ENCODE measurements around the gene NRXN2. TPM values are rescaled to one million over a fixed set of nuclear protein-coding genes. Genes with fewer than 3 reads are reported as not detected.

Gene NRXN2
- total and polyA plus RNA-seq, 2 experiments from 2014 or later, result 1.1 to 5.6 TPM

GRCh38 chr11:64751136-64751535 is 28.1 kb upstream of the NRXN2 start:
- Histone ChIP-seq H2AFZ (no peak overlapping the region), H3K4me3 (no peak overlapping the region), H3K9me2 (ENCODE audit: insufficient read depth) (no peaks in the 10 kb centered on the region), H3F3A (ENCODE audit: insufficient read depth) (peaks cover 19% of the 10 kb centered on the region), H3K79me2 (ENCODE audit: insufficient read depth) (no peaks in the 10 kb centered on the region), H3K27ac (no peak overlapping the region), H3K4me1 (ENCODE audit: insufficient read depth) (peaks cover 13% of the 10 kb centered on the region), H3K4me2 (ENCODE audit: unreplicated experiment) (no peak overlapping the region), H3K36me3 (ENCODE audit: low read depth) (no peaks in the 10 kb centered on the region), H3K9ac (no peak overlapping the region), H3K9me3 (ENCODE audit: low read depth) (no peaks in the 10 kb centered on the region), H4K20me1 (ENCODE audit: insufficient read depth) (no peaks in the 10 kb centered on the region), H3K27me3 (replicated peaks; ENCODE audit: insufficient read depth) (no peaks in the 10 kb centered on the region)
- 98 to 99% methylated on average over 9 of the region's 9 CpGs for WGBS, 2 experiments (ENCODE audit: low coverage in 1 of 2, low lambda C conversion rate in 2 of 2, missing lambda C conversion rate in 2 of 2)
- in situ Hi-C loops (cut with MboI), result no loop called here
- DNase-seq, result no peak
- TF ChIP-seq EZH2 (IDR thresholded peaks at IDR 0.05; ENCODE audit: insufficient read depth, poor library complexity, severe bottlenecking) (no peak), EZH2phosphoT487 (IDR thresholded peaks at IDR 0.05; ENCODE audit: insufficient read depth, low read depth) (no peak)

GRCh38 chr11:64750361-64751054 is 27.5 kb upstream of the NRXN2 start:
- Histone ChIP-seq H3K9ac (no peak overlapping the region), H3K4me3 (no peak overlapping the region), H3K4me1 (ENCODE audit: insufficient read depth) (peaks cover 15% of the 10 kb centered on the region), H3K36me3 (ENCODE audit: low read depth) (no peaks in the 10 kb centered on the region), H3K9me2 (ENCODE audit: insufficient read depth) (no peaks in the 10 kb centered on the region), H3K4me2 (ENCODE audit: unreplicated experiment) (no peak overlapping the region), H3K27me3 (replicated peaks; ENCODE audit: insufficient read depth) (no peaks in the 10 kb centered on the region; the same call in 1 of the 2 replicates), H4K20me1 (ENCODE audit: insufficient read depth) (no peaks in the 10 kb centered on the region), H2AFZ (no peak overlapping the region), H3K27ac (no peak overlapping the region), H3K79me2 (ENCODE audit: insufficient read depth) (no peaks in the 10 kb centered on the region), H3K9me3 (ENCODE audit: low read depth) (no peaks in the 10 kb centered on the region), H3F3A (ENCODE audit: insufficient read depth) (peaks cover 19% of the 10 kb centered on the region)
- DNase-seq, result no peak
- WGBS, 2 experiments (ENCODE audit: low coverage in 1 of 2, low lambda C conversion rate in 2 of 2, missing lambda C conversion rate in 2 of 2), result 90 to 95% methylated on average over 11 to 13 of the region's 13 CpGs
- in situ Hi-C loops (cut with MboI), result no loop called here
- TF ChIP-seq EZH2phosphoT487 (IDR thresholded peaks at IDR 0.05; ENCODE audit: insufficient read depth, low read depth) (no peak), EZH2 (IDR thresholded peaks at IDR 0.05; ENCODE audit: insufficient read depth, poor library complexity, severe bottlenecking) (no peak)

- Histone ChIP-seq H3F3A (ENCODE audit: insufficient read depth) (peaks cover 19% of the 10 kb centered on the region), H3K27me3 (replicated peaks; ENCODE audit: insufficient read depth) (peaks cover 15% of the 10 kb centered on the region), H4K20me1 (ENCODE audit: insufficient read depth) (no peaks in the 10 kb centered on the region), H2AFZ (no peak overlapping the region), H3K27ac (peak overlapping the region; percentile 60), H3K4me3 (no peak overlapping the region), H3K36me3 (ENCODE audit: low read depth) (no peaks in the 10 kb centered on the region), H3K9me3 (ENCODE audit: low read depth) (no peaks in the 10 kb centered on the region), H3K4me2 (ENCODE audit: unreplicated experiment) (peak overlapping the region; percentile 6), H3K79me2 (ENCODE audit: insufficient read depth) (no peaks in the 10 kb centered on the region), H3K9ac (no peak overlapping the region), H3K9me2 (ENCODE audit: insufficient read depth) (no peaks in the 10 kb centered on the region), H3K4me1 (ENCODE audit: insufficient read depth) (peaks cover 21% of the 10 kb centered on the region)
- WGBS, 2 experiments (ENCODE audit: low coverage in 1 of 2, low lambda C conversion rate in 2 of 2, missing lambda C conversion rate in 2 of 2), result 51 to 60% methylated on average over 12 to 15 of the region's 15 CpGs
- TF ChIP-seq EZH2 (IDR thresholded peaks at IDR 0.05; ENCODE audit: insufficient read depth, poor library complexity, severe bottlenecking), result no peak
- TF ChIP-seq EZH2phosphoT487 (IDR thresholded peaks at IDR 0.05; ENCODE audit: insufficient read depth, low read depth), result no peak
- in situ Hi-C loops (cut with MboI), result no loop called here
- peak; percentile 80 for DNase-seq
These were observed 25.1 kb upstream of the NRXN2 start for GRCh38 chr11:64747961-64748665.

DNA sequence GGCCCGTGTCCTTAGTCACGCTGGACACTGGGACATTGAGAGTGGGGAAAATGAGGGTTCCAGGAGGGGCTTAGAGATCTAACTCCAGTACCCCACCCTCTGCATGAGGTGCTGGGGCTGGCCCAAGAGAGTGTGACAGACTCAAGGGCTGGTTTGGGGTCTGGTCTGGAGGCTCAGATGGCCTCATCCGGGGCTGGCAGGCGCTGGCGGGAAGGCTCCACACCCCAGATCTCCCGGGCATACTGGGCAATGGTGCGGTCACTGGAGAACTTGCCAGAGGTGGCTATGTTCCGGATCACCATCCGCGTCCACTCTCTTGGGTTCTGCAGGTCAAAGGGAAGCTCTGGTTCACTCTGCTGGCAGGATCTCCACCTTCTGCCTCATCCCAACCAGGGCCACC is 23.5 kb upstream of the NRXN2 start:
- Histone ChIP-seq H3K4me1 (ENCODE audit: insufficient read depth) (peaks cover 21% of the 10 kb centered on the region), H4K20me1 (ENCODE audit: insufficient read depth) (no peaks in the 10 kb centered on the region), H3K4me2 (ENCODE audit: unreplicated experiment) (no peak overlapping the region), H3K9me3 (ENCODE audit: low read depth) (no peaks in the 10 kb centered on the region), H3K27ac (no peak overlapping the region), H3K9ac (no peak overlapping the region), H3K27me3 (replicated peaks; ENCODE audit: insufficient read depth) (peaks cover 24% of the 10 kb centered on the region), H3K36me3 (ENCODE audit: low read depth) (no peaks in the 10 kb centered on the region), H3F3A (ENCODE audit: insufficient read depth) (peaks cover 19% of the 10 kb centered on the region), H3K4me3 (no peak overlapping the region), H2AFZ (no peak overlapping the region), H3K79me2 (ENCODE audit: insufficient read depth) (no peaks in the 10 kb centered on the region), H3K9me2 (ENCODE audit: insufficient read depth) (no peaks in the 10 kb centered on the region)
- WGBS, 2 experiments (ENCODE audit: low coverage in 1 of 2, low lambda C conversion rate in 2 of 2, missing lambda C conversion rate in 2 of 2), result 82 to 91% methylated on average over 7 to 10 of the region's 10 CpGs
- DNase-seq, result no peak
- TF ChIP-seq EZH2 (IDR thresholded peaks at IDR 0.05; ENCODE audit: insufficient read depth, poor library complexity, severe bottlenecking) (no peak), EZH2phosphoT487 (IDR thresholded peaks at IDR 0.05; ENCODE audit: insufficient read depth, low read depth) (no peak)
- in situ Hi-C loops (cut with MboI), result no loop called here

All from GM23248 (cell line).